SK-N-SH (cell line): ENCODE results near the gene PAX3. TPM values are rescaled to one million over a fixed set of nuclear protein-coding genes. Genes with fewer than 3 reads are reported as not detected.

ENCODE experiments used
- CTCF ChIA-PET: fragments of 300-600, 350-600 bp; formaldehyde crosslinking; extraction: SDS; loops from one replicate; lab custom pipeline; 2021; lab: Yijun Ruan, JAX
- POLR2A ChIA-PET: fragments of 350-600 bp; sonication (Branson Sonifier 250); formaldehyde crosslinking; extraction: SDS; loops from one replicate; lab custom pipeline; 2020; ENCODE audit warnings: antibody characterized with exemption, inconsistent platforms; lab: Yijun Ruan, JAX
- DNase-seq: peaks from one replicate; pipeline ENCODE4 v3.0.0; 2012
- H2AFZ ChIP-seq: fragments of 200-600 bp; sonication (generic); 2 replicates; pipeline ENCODE4 v1.8.1; 2016; ENCODE audit warnings: antibody characterized with exemption, mild to moderate bottlenecking, low read depth
- H3F3A ChIP-seq: fragments of 200-600 bp; sonication (generic); replicated peaks from 2 replicates; pipeline ENCODE3; 2016; ENCODE audit warnings: antibody characterized with exemption, mild to moderate bottlenecking; ENCODE audit not compliant: insufficient read depth
- H3K27ac ChIP-seq, 2 experiments: fragments of 200-500 bp in 1 of 2; fragments of 200-600 bp in 1 of 2; sonication (Bioruptor generic) in 1 of 2; sonication (generic), shearing (Covaris generic) in 1 of 2; 2 replicates each; pipeline versions ENCODE4 v1.5.1 to v1.6.1; 2014 to 2016; ENCODE audit warnings: low read depth in 2 of 2, inconsistent platforms in 1 of 2, low read length in 1 of 2, mild to moderate bottlenecking in 1 of 2, mixed read lengths in 1 of 2
- H3K27me3 ChIP-seq: fragments of 200-600 bp; sonication (generic), shearing (Covaris generic); 2 replicates; pipeline ENCODE4 v1.6.1; 2016; ENCODE audit warnings: mixed run types; ENCODE audit not compliant: insufficient read depth
- H3K36me3 ChIP-seq, 2 experiments: fragments of 200-500 bp in 1 of 2; fragments of 200-600 bp in 1 of 2; sonication (Bioruptor generic) in 1 of 2; sonication (generic) in 1 of 2; replicated peaks in 1 of 2; 2 replicates each; pipeline versions ENCODE3 to v1.5.1; 2014 to 2016; ENCODE audit warnings: low read length in 1 of 2, mild to moderate bottlenecking in 1 of 2; ENCODE audit not compliant: insufficient read depth in 2 of 2, control insufficient read depth in 1 of 2
- H3K4me1 ChIP-seq, 2 experiments: fragments of 200-500 bp in 1 of 2; fragments of 200-600 bp in 1 of 2; sonication (Bioruptor generic) in 1 of 2; sonication (generic), shearing (Covaris generic) in 1 of 2; 2 replicates each; pipeline versions ENCODE4 v1.5.1 to v1.6.1; 2014 to 2016; ENCODE audit warnings: low read depth in 1 of 2, low read length in 1 of 2, mixed run types in 1 of 2; ENCODE audit not compliant: insufficient read depth in 2 of 2, control insufficient read depth in 1 of 2
- H3K4me2 ChIP-seq: fragments of 200-600 bp; sonication (generic), shearing (Covaris generic); 2 replicates; pipeline ENCODE4 v1.6.1; 2017; ENCODE audit warnings: mixed run types
- H3K4me3 ChIP-seq, 2 experiments: fragments of 200-500 bp in 1 of 2; fragments of 200-600 bp in 1 of 2; sonication (Bioruptor generic) in 1 of 2; sonication (generic), shearing (Covaris generic) in 1 of 2; 2 replicates each; pipeline versions ENCODE4 v1.5.1 to v1.8.1; 2014 to 2016; ENCODE audit warnings: low read depth in 2 of 2, inconsistent platforms in 1 of 2, low read length in 1 of 2, mild to moderate bottlenecking in 1 of 2, mixed read lengths in 1 of 2, moderate library complexity in 1 of 2
- H3K79me2 ChIP-seq: fragments of 200-600 bp; sonication (generic); 2 replicates; pipeline ENCODE4 v1.8.1; 2017; ENCODE audit warnings: mild to moderate bottlenecking; ENCODE audit not compliant: insufficient read depth
- H3K9ac ChIP-seq: fragments of 200-600 bp; sonication (generic); 2 replicates; pipeline ENCODE4 v1.6.1; 2017; ENCODE audit warnings: mixed run types
- H3K9me2 ChIP-seq: fragments of 200-600 bp; sonication (generic); 2 replicates; pipeline ENCODE4 v1.6.1; 2017; ENCODE audit warnings: mixed run types
- H3K9me3 ChIP-seq: fragments of 200-600 bp; sonication (generic); 2 replicates; pipeline ENCODE4 v1.6.1; 2017; ENCODE audit warnings: mixed run types, mild to moderate bottlenecking, moderate library complexity
- H4K20me1 ChIP-seq: fragments of 200-600 bp; sonication (generic); 2 replicates; pipeline ENCODE4 v1.6.1; 2017; ENCODE audit warnings: mild to moderate bottlenecking, mixed run types; ENCODE audit not compliant: insufficient read depth
- CHD2 ChIP-seq: fragments of 150-350 bp; IDR thresholded peaks from 2 replicates; pipeline ENCODE4 v1.6.1; 2018; ENCODE audit warnings: low read length; ENCODE audit not compliant: partially characterized antibody
- ELF1 ChIP-seq: IDR thresholded peaks from 2 replicates; pipeline ENCODE4 v1.4.0; 2012
- FOXJ3 ChIP-seq: sonication (generic); formaldehyde crosslinking; IDR thresholded peaks from 2 replicates; pipeline ENCODE4 v1.5.1; 2020; ENCODE audit warnings: mild to moderate bottlenecking, missing genetic modification reagents
- FOXM1 ChIP-seq: IDR thresholded peaks from 2 replicates; pipeline ENCODE4 v1.4.0; 2012; ENCODE audit warnings: low read depth, mild to moderate bottlenecking
- GATA2 ChIP-seq: sonication (generic); formaldehyde crosslinking; IDR thresholded peaks from 2 replicates; pipeline ENCODE4 v1.5.0; 2020; ENCODE audit warnings: mild to moderate bottlenecking, missing genetic modification reagents
- MXI1 ChIP-seq: IDR thresholded peaks from 2 replicates; pipeline ENCODE4 v1.6.1; 2012; ENCODE audit warnings: mild to moderate bottlenecking, low read depth, low read length, improper control_type of control experiment
- NRF1 ChIP-seq: IDR thresholded peaks from 2 replicates; pipeline ENCODE4 v1.6.1; 2012; ENCODE audit warnings: low read depth, mild to moderate bottlenecking, low read length
- RAD21 ChIP-seq: IDR thresholded peaks from 2 replicates; pipeline ENCODE4 v1.6.1; 2012; ENCODE audit warnings: mild to moderate bottlenecking, low read length
- SIN3A ChIP-seq: IDR thresholded peaks from 2 replicates; pipeline ENCODE4 v1.6.1; 2012; ENCODE audit warnings: low read depth, mild to moderate bottlenecking, low read length, moderate library complexity, borderline replicate concordance
- TAF1 ChIP-seq: IDR thresholded peaks from 2 replicates; pipeline ENCODE4 v1.6.1; 2012; ENCODE audit warnings: low read depth, mild to moderate bottlenecking, low read length, moderate library complexity, borderline replicate concordance
- TCF12 ChIP-seq: IDR thresholded peaks from 2 replicates; pipeline ENCODE4 v1.4.0; 2012
- WGBS: methylation state at CpG from one replicate; pipeline ENCODE4 v1.1.6; 2017; ENCODE audit warnings: low lambda C conversion rate; 5-methylcytosine and 5-hydroxymethylcytosine counted together
- polyA plus RNA-seq, 3 experiments: library from polyadenylated mRNA; depleted of rRNA; stranded (reverse); fragments of >200 nt; gene quantifications; 2 replicates each; pipeline ENCODE4 v1.2.3, GENCODE V29; 2012
- TF ChIP-seq, protein P1 (sequence below): IDR thresholded peaks from 2 replicates; pipeline ENCODE4 v1.4.0; 2012; ENCODE audit warnings: low read depth, borderline replicate concordance
- TF ChIP-seq, protein P2 (sequence below): fragments of 150-350 bp; IDR thresholded peaks from 2 replicates; pipeline ENCODE4 v1.6.1; 2017; ENCODE audit warnings: antibody characterized with exemption, low read length, low read depth, borderline replicate concordance
- TF ChIP-seq, protein P3 (sequence below): IDR thresholded peaks from 2 replicates; pipeline ENCODE4 v1.6.1; 2012; ENCODE audit warnings: mild to moderate bottlenecking, low read depth, low read length, moderate library complexity
- TF ChIP-seq, protein P4 (sequence below): fragments of 150-350 bp; IDR thresholded peaks from 2 replicates; pipeline ENCODE4 v1.6.1; 2016; ENCODE audit warnings: mild to moderate bottlenecking, low read depth, low read length
- TF ChIP-seq, protein P5 (sequence below): IDR thresholded peaks from 2 replicates; pipeline ENCODE4 v1.4.0; 2012; ENCODE audit warnings: low read depth

Gene PAX3
- polyA plus RNA-seq, 1 of the 3 experiments (the other 2 are of a cell fraction), result not detected

DNA sequence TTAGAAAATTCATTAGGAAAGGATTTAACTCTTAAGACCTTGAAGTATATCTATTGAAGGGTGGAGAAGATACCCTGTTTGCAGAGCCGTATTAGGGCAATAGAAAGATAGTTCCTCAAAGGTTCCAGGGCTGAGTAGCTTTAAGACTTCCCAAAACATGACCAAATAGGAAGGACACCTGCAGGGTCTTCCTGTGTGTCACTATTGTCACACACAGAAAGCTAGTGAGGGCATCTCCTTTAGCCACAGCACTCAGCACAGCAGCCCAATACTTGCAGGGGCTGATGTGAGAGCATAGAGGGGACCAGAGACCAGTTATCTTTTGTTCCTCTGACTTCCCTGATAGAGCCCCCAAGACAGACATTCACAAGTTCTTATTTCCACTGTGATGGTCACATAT lies 93.7 kb downstream of the PAX3 start:
- H3K36me3 ChIP-seq, result no peaks in the 10 kb centered on the region
- H3K4me3 ChIP-seq, result no peak overlapping the region
- ChIA-PET POLR2A (no interaction called here), CTCF (no interaction called here)
- no peak for DNase-seq
- TF ChIP-seq GATA2 (no peak), MXI1 (no peak), TAF1 (no peak), SIN3A (no peak), ELF1 (no peak), CHD2 (no peak), FOXM1 (no peak), TCF12 (no peak), FOXJ3 (CRISPR knock-in tag) (no peak), NRF1 (no peak), RAD21 (no peak)
- TF ChIP-seq, protein P1, sequence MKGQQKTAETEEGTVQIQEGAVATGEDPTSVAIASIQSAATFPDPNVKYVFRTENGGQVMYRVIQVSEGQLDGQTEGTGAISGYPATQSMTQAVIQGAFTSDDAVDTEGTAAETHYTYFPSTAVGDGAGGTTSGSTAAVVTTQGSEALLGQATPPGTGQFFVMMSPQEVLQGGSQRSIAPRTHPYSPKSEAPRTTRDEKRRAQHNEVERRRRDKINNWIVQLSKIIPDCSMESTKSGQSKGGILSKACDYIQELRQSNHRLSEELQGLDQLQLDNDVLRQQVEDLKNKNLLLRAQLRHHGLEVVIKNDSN, result no peak
- TF ChIP-seq, protein P2, sequence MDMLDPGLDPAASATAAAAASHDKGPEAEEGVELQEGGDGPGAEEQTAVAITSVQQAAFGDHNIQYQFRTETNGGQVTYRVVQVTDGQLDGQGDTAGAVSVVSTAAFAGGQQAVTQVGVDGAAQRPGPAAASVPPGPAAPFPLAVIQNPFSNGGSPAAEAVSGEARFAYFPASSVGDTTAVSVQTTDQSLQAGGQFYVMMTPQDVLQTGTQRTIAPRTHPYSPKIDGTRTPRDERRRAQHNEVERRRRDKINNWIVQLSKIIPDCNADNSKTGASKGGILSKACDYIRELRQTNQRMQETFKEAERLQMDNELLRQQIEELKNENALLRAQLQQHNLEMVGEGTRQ, result no peak
- TF ChIP-seq, protein P3, sequence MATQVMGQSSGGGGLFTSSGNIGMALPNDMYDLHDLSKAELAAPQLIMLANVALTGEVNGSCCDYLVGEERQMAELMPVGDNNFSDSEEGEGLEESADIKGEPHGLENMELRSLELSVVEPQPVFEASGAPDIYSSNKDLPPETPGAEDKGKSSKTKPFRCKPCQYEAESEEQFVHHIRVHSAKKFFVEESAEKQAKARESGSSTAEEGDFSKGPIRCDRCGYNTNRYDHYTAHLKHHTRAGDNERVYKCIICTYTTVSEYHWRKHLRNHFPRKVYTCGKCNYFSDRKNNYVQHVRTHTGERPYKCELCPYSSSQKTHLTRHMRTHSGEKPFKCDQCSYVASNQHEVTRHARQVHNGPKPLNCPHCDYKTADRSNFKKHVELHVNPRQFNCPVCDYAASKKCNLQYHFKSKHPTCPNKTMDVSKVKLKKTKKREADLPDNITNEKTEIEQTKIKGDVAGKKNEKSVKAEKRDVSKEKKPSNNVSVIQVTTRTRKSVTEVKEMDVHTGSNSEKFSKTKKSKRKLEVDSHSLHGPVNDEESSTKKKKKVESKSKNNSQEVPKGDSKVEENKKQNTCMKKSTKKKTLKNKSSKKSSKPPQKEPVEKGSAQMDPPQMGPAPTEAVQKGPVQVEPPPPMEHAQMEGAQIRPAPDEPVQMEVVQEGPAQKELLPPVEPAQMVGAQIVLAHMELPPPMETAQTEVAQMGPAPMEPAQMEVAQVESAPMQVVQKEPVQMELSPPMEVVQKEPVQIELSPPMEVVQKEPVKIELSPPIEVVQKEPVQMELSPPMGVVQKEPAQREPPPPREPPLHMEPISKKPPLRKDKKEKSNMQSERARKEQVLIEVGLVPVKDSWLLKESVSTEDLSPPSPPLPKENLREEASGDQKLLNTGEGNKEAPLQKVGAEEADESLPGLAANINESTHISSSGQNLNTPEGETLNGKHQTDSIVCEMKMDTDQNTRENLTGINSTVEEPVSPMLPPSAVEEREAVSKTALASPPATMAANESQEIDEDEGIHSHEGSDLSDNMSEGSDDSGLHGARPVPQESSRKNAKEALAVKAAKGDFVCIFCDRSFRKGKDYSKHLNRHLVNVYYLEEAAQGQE, result no peak
- TF ChIP-seq, protein P4, sequence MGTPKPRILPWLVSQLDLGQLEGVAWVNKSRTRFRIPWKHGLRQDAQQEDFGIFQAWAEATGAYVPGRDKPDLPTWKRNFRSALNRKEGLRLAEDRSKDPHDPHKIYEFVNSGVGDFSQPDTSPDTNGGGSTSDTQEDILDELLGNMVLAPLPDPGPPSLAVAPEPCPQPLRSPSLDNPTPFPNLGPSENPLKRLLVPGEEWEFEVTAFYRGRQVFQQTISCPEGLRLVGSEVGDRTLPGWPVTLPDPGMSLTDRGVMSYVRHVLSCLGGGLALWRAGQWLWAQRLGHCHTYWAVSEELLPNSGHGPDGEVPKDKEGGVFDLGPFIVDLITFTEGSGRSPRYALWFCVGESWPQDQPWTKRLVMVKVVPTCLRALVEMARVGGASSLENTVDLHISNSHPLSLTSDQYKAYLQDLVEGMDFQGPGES, result no peak
- TF ChIP-seq, protein P5, sequence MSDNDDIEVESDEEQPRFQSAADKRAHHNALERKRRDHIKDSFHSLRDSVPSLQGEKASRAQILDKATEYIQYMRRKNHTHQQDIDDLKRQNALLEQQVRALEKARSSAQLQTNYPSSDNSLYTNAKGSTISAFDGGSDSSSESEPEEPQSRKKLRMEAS, result no peak
- no peak overlapping the region for H3K9ac ChIP-seq
- H3F3A ChIP-seq, result no peaks in the 10 kb centered on the region
- peaks cover 0 to 8% of the 10 kb centered on the region in 2 experiments; a peak in 2 of 4 replicates for H3K4me1 ChIP-seq
- H4K20me1 ChIP-seq, result no peaks in the 10 kb centered on the region
- H3K9me3 ChIP-seq, result no peaks in the 10 kb centered on the region
- H3K79me2 ChIP-seq, result no peaks in the 10 kb centered on the region
- no peaks in the 10 kb centered on the region; the same call in 1 of the 2 replicates for H3K27me3 ChIP-seq
- WGBS, result 0% methylated on average over 1 of the region's 1 CpG
- no peak overlapping the region for H3K27ac ChIP-seq
- no peak overlapping the region for H3K4me2 ChIP-seq
- no peaks in the 10 kb centered on the region for H3K9me2 ChIP-seq
- no peak overlapping the region for H2AFZ ChIP-seq
